HepG2 (cell line): Measurements from ENCODE around the gene GRB2. TPM values are rescaled to one million over a fixed set of nuclear protein-coding genes. Genes with fewer than 3 reads are reported as not detected.

Experiments used
- CBX5 ChIP-seq: sonication (generic); formaldehyde crosslinking; IDR thresholded peaks from 2 replicates; pipeline ENCODE4 v1.4.0; 2020; ENCODE audit warnings: missing genetic modification reagents, borderline replicate concordance
- CCAR2 ChIP-seq: fragments of 200-400 bp; formaldehyde crosslinking; optimal IDR thresholded peaks from 2 replicates; pipeline ENCODE3; 2018; ENCODE audit warnings: low read depth, mild to moderate bottlenecking, low read length, moderate library complexity
- GMEB1 ChIP-seq: sonication (generic); formaldehyde crosslinking; IDR thresholded peaks from 2 replicates; pipeline ENCODE4 v1.5.1; 2020; ENCODE audit warnings: missing genetic modification reagents, mild to moderate bottlenecking, borderline replicate concordance
- HHEX ChIP-seq: IDR thresholded peaks from 2 replicates; pipeline ENCODE4 v1.6.1; 2016; ENCODE audit warnings: control low read depth
- HOXA5 ChIP-seq: sonication (generic); formaldehyde crosslinking; IDR thresholded peaks from 2 replicates; pipeline ENCODE4 v1.4.0; 2020; ENCODE audit warnings: missing genetic modification reagents
- KDM5A ChIP-seq: fragments of 200-600 bp; sonication (generic); IDR thresholded peaks from 2 replicates; pipeline ENCODE4 v1.7.0; 2018; ENCODE audit warnings: antibody characterized with exemption, mild to moderate bottlenecking, low read length, borderline replicate concordance
- KLF12 ChIP-seq: sonication (generic); formaldehyde crosslinking; IDR thresholded peaks from 2 replicates; pipeline ENCODE4 v1.4.0; 2020; ENCODE audit warnings: missing genetic modification reagents, borderline replicate concordance
- MTF1 ChIP-seq: sonication (generic); formaldehyde crosslinking; IDR thresholded peaks from 2 replicates; pipeline ENCODE4 v1.5.0; 2020; ENCODE audit warnings: missing genetic modification reagents
- NPAS2 ChIP-seq: sonication (generic); formaldehyde crosslinking; IDR thresholded peaks from 2 replicates; pipeline ENCODE4 v1.8.0; 2022; ENCODE audit warnings: mild to moderate bottlenecking, missing genetic modification reagents, borderline replicate concordance
- TAF15 ChIP-seq: fragments of 200-400 bp; formaldehyde crosslinking; IDR thresholded peaks from one replicate; pipeline ENCODE4 v1.6.1; 2018; ENCODE audit warnings: mild to moderate bottlenecking, low read depth, low read length; ENCODE audit not compliant: poor library complexity, severe bottlenecking
- ZBTB44 ChIP-seq: sonication (generic); formaldehyde crosslinking; IDR thresholded peaks from 2 replicates; pipeline ENCODE4 v1.4.0; 2020; ENCODE audit warnings: missing genetic modification reagents
- ZNF121 ChIP-seq: sonication (generic); formaldehyde crosslinking; IDR thresholded peaks from 2 replicates; pipeline ENCODE4 v1.5.0; 2020; ENCODE audit warnings: mild to moderate bottlenecking, missing genetic modification reagents
- ZNF24 ChIP-seq: fragments of 450-650 bp; IDR thresholded peaks from 2 replicates; pipeline ENCODE4 v1.6.1; 2017; ENCODE audit warnings: antibody characterized with exemption, mild to moderate bottlenecking
- ZNF3 ChIP-seq: IDR thresholded peaks from 2 replicates; pipeline ENCODE4 v1.7.0; 2017; ENCODE audit warnings: inconsistent platforms
- ZNF34 ChIP-seq: sonication (generic); formaldehyde crosslinking; IDR thresholded peaks from 2 replicates; pipeline ENCODE4 v1.4.0; 2020; ENCODE audit warnings: mild to moderate bottlenecking, missing genetic modification reagents, borderline replicate concordance
- ZNF44 ChIP-seq: sonication (generic); formaldehyde crosslinking; IDR thresholded peaks from 2 replicates; pipeline ENCODE4 v1.5.1; 2020; ENCODE audit warnings: mild to moderate bottlenecking, missing genetic modification reagents
- ZNF556 ChIP-seq: sonication (generic); formaldehyde crosslinking; IDR thresholded peaks from 2 replicates; pipeline ENCODE4 v1.4.0; 2020; ENCODE audit warnings: mild to moderate bottlenecking, missing genetic modification reagents, borderline replicate concordance
- ZNF564 ChIP-seq: sonication (generic); formaldehyde crosslinking; IDR thresholded peaks from 2 replicates; pipeline ENCODE4 v1.8.1; 2023; ENCODE audit warnings: mild to moderate bottlenecking, missing genetic modification reagents
- ZNF703 ChIP-seq: sonication (generic); formaldehyde crosslinking; IDR thresholded peaks from 2 replicates; pipeline ENCODE4 v1.5.1; 2020; ENCODE audit warnings: missing genetic modification reagents, mild to moderate bottlenecking, moderate library complexity, borderline replicate concordance
- ZNF776 ChIP-seq: sonication (generic); formaldehyde crosslinking; IDR thresholded peaks from 2 replicates; pipeline ENCODE4 v1.4.0; 2020; ENCODE audit warnings: mild to moderate bottlenecking, missing genetic modification reagents
- ZNF879 ChIP-seq: sonication (generic); formaldehyde crosslinking; IDR thresholded peaks from 2 replicates; pipeline ENCODE4 v1.8.1; 2023; ENCODE audit warnings: missing genetic modification reagents
- polyA plus RNA-seq, 8 experiments: library from polyadenylated mRNA; depleted of rRNA in 3 of 8; stranded (reverse) in 7 of 8; unstranded in 1 of 8; fragments of >200 nt; fragmentation: Illumina TruSeq in 4 of 8; extraction: Trizol in 4 of 8; gene quantifications; 2 replicates each; pipeline versions ENCODE4 v1.2.1 to v1.2.3, GENCODE V29; 2011 to 2016; ENCODE audit warnings: low read depth in 4 of 8, missing spikeins in 1 of 8, mixed read lengths in 1 of 8; ENCODE audit not compliant: insufficient read depth in 1 of 8
- total RNA-seq, 5 experiments: library from RNA; depleted of rRNA; stranded (reverse); fragments of >200 nt; fragmentation: Illumina TruSeq; extraction: Trizol; gene quantifications; 2 replicates each; pipeline ENCODE4 v1.2.3, GENCODE V29; 2016; ENCODE audit warnings: low read depth in 1 of 5
- TF ChIP-seq, protein P1 (sequence below): sonication (generic); formaldehyde crosslinking; IDR thresholded peaks from 2 replicates; pipeline ENCODE4 v1.4.0; 2020; ENCODE audit warnings: missing genetic modification reagents
- TF ChIP-seq, protein P2 (sequence below): sonication (generic); formaldehyde crosslinking; IDR thresholded peaks from 2 replicates; pipeline ENCODE4 v1.5.1; 2020; ENCODE audit warnings: mild to moderate bottlenecking, moderate library complexity, missing genetic modification reagents

GRB2 gene
- total and polyA plus RNA-seq, 2 of the 13 experiments (the other 11 are each of a cell fraction or from before 2014, with no cell fraction given) = 84.6 to 92.3 TPM

DNA sequence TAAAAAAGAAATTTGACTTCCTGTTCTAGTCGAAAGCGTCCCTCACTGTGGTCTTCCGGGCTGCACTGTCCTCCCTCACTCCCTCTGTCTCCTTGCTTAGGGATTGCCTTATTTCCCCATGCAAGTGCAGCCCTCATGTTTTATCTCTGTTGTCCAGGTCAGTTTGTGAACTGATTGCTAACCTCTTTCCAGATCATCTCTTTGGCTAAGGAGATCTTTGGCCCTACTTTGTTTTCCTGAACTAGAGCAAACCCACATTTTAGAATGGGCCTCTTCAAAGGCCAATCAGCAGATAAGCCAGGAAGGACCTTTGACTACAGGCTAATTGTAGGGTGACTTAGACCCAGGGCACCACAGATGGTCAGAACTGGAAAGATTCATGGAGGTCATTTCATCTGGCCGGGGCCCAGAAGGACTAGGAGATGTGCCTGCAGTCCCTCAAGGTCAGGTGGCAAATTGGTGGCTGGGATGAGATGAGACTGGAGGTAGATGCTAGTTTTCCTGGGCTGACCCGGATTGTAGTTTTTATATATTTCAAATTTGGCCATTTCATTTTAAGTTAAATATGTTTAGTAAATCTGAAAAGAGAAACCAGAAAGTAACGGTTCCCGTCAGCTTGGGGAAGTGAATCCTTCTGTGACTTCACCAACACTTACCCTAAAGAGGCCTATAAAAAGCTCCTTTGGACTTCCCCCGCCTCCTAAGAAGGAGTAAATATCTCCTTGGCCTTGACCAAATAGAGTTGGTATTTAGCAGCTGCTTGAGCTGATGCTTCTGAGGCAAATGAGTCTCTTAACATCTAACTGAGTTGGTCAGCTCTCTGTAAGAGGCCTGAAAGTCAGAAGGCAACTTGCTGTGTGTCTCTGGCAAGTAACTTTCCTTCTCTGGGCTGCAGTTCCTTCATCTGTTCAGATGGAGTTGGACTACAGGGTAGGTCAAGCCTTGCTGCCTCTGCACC, 110.0 kb downstream of the GRB2 start (continued):
- TF ChIP-seq, protein P1, sequence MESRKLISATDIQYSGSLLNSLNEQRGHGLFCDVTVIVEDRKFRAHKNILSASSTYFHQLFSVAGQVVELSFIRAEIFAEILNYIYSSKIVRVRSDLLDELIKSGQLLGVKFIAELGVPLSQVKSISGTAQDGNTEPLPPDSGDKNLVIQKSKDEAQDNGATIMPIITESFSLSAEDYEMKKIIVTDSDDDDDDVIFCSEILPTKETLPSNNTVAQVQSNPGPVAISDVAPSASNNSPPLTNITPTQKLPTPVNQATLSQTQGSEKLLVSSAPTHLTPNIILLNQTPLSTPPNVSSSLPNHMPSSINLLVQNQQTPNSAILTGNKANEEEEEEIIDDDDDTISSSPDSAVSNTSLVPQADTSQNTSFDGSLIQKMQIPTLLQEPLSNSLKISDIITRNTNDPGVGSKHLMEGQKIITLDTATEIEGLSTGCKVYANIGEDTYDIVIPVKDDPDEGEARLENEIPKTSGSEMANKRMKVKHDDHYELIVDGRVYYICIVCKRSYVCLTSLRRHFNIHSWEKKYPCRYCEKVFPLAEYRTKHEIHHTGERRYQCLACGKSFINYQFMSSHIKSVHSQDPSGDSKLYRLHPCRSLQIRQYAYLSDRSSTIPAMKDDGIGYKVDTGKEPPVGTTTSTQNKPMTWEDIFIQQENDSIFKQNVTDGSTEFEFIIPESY (CRISPR knock-in tag) = no peak
- TF ChIP-seq ZNF879 (CRISPR knock-in tag) (no peak), TAF15 (no peak), ZNF121 (peak; percentile 88), KDM5A (no peak), ZNF564 (CRISPR knock-in tag) (no peak), ZNF34 (CRISPR knock-in tag) (no peak), KLF12 (no peak; the same call in none of the 2 replicates), ZNF703 (no peak; the same call in 1 of the 2 replicates), GMEB1 (CRISPR knock-in tag) (peak; percentile 60; the same call in 1 of the 2 replicates), HHEX (CRISPR knock-in tag) (peak; percentile 70; the same call in 1 of the 2 replicates), ZNF3 (peak; percentile 71; the same call in 1 of the 2 replicates), ZNF776 (CRISPR knock-in tag) (no peak), HOXA5 (CRISPR knock-in tag) (peak; percentile 70; the same call in 1 of the 2 replicates), ZBTB44 (CRISPR knock-in tag) (no peak), CBX5 (CRISPR knock-in tag) (peak; percentile 46; the same call in 1 of the 2 replicates), NPAS2 (CRISPR knock-in tag) (no peak), ZNF556 (CRISPR knock-in tag) (peak; percentile 78; the same call in 1 of the 2 replicates), MTF1 (no peak), ZNF24 (no peak), ZNF44 (CRISPR knock-in tag) (no peak), CCAR2 (peak; percentile 78)
- TF ChIP-seq, protein P2, sequence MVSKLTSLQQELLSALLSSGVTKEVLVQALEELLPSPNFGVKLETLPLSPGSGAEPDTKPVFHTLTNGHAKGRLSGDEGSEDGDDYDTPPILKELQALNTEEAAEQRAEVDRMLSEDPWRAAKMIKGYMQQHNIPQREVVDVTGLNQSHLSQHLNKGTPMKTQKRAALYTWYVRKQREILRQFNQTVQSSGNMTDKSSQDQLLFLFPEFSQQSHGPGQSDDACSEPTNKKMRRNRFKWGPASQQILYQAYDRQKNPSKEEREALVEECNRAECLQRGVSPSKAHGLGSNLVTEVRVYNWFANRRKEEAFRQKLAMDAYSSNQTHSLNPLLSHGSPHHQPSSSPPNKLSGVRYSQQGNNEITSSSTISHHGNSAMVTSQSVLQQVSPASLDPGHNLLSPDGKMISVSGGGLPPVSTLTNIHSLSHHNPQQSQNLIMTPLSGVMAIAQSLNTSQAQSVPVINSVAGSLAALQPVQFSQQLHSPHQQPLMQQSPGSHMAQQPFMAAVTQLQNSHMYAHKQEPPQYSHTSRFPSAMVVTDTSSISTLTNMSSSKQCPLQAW (CRISPR knock-in tag) = peak; percentile 81
